B cell (primary cell): ENCODE data around the gene RTL1. TPM values are rescaled to one million over a fixed set of nuclear protein-coding genes. Genes with fewer than 3 reads are reported as not detected.

ENCODE experiments used
- ATAC-seq: fragments of 200-7000 bp; cut with Tn5 transposase; one replicate; pipeline ENCODE4 v1.10.0; 2021; ENCODE audit warnings: low read depth, mild to moderate bottlenecking, moderate number of reproducible peaks, moderate library complexity
- CTCF ChIA-PET: fragments of 350-600 bp; sonication (Branson Sonifier 250); formaldehyde crosslinking; loops from one replicate; lab custom pipeline; 2021; ENCODE audit warnings: antibody characterized with exemption, inconsistent platforms; lab: Charles Lee
- POLR2A ChIA-PET: fragments of 350-600 bp; sonication (Branson Sonifier 250); formaldehyde crosslinking; loops from one replicate; lab custom pipeline; 2021; ENCODE audit warnings: antibody characterized with exemption; lab: Charles Lee
- DNase-seq: peaks from one replicate; pipeline ENCODE4 v3.0.0; 2013
- H2AFZ ChIP-seq: 2 replicates; pipeline ENCODE4 v1.6.1; 2012; ENCODE audit warnings: mild to moderate bottlenecking, low read depth, low read length; ENCODE audit not compliant: insufficient read depth, poor library complexity, severe bottlenecking
- H3K27ac ChIP-seq, 2 donors: 1 replicate in 1 of 2; 2 replicates in 1 of 2; pipeline ENCODE4 v1.5.1; 2012 to 2013; ENCODE audit warnings: low read length in 2 of 2, mild to moderate bottlenecking in 2 of 2, moderate library complexity in 1 of 2
- H3K27me3 ChIP-seq, 4 experiments: fragments of 200-600 bp in 1 of 4; sonication (generic) in 1 of 4; replicated peaks in 1 of 4; 1 replicate in 2 of 4; 2 replicates in 2 of 4; pipeline versions ENCODE4 v1.6.1 to v1.7.0; 2013 to 2016; ENCODE audit warnings: low read length in 3 of 4, mild to moderate bottlenecking in 2 of 4, mixed read lengths in 1 of 4, moderate library complexity in 1 of 4; ENCODE audit not compliant: insufficient read depth in 4 of 4, control insufficient read depth in 3 of 4; ENCODE audit errors: control extremely low read depth in 1 of 4
- H3K36me3 ChIP-seq, 2 experiments: replicated peaks in 1 of 2; 1 replicate in 1 of 2; 2 replicates in 1 of 2; pipeline versions ENCODE4 v1.6.1 to v1.7.1; 2013; ENCODE audit warnings: low read length in 1 of 2; ENCODE audit not compliant: insufficient read depth in 2 of 2, control insufficient read depth in 1 of 2; ENCODE audit errors: control extremely low read depth in 1 of 2, extremely low read depth in 1 of 2
- H3K4me1 ChIP-seq, 2 donors: fragments of 200-600 bp in 1 of 2; sonication (generic) in 1 of 2; 1 replicate in 1 of 2; 2 replicates in 1 of 2; pipeline versions ENCODE4 v1.5.1 to v1.6.1; 2013 to 2017; ENCODE audit warnings: low read length in 2 of 2; ENCODE audit not compliant: control insufficient read depth in 2 of 2, insufficient read depth in 2 of 2
- H3K4me2 ChIP-seq: replicated peaks from 2 replicates; pipeline ENCODE3; 2012; ENCODE audit warnings: mild to moderate bottlenecking, low read depth, low read length; ENCODE audit not compliant: poor library complexity, severe bottlenecking
- H3K4me3 ChIP-seq, 5 experiments: fragments of 200-600 bp in 1 of 5; sonication (generic) in 1 of 5; 1 replicate in 3 of 5; 2 replicates in 2 of 5; pipeline versions ENCODE4 v1.5.1 to v1.7.0; 2011 to 2016; ENCODE audit warnings: low read length in 4 of 5, mild to moderate bottlenecking in 4 of 5, low read depth in 2 of 5, control low read depth in 1 of 5, moderate library complexity in 1 of 5; ENCODE audit not compliant: insufficient read depth in 1 of 5; ENCODE audit errors: control extremely low read depth in 1 of 5, extremely low read depth in 1 of 5
- H3K79me2 ChIP-seq: fragments of 200-600 bp; sonication (generic); one replicate; pipeline ENCODE4 v1.6.0; 2016; ENCODE audit warnings: low read length; ENCODE audit not compliant: control insufficient read depth, insufficient read depth
- H3K9ac ChIP-seq: fragments of 200-600 bp; sonication (generic); 2 replicates; pipeline ENCODE4 v1.6.1; 2017; ENCODE audit warnings: mild to moderate bottlenecking, low read length, moderate library complexity
- H3K9me3 ChIP-seq, 3 donors: one replicate each; pipeline versions ENCODE4 v1.6.1 to v1.7.1; 2013; ENCODE audit warnings: low read length in 2 of 3; ENCODE audit not compliant: control insufficient read depth in 2 of 3, insufficient read depth in 1 of 3; ENCODE audit errors: control extremely low read depth in 1 of 3
- H4K20me1 ChIP-seq: 2 replicates; pipeline ENCODE4 v1.6.0; 2012; ENCODE audit warnings: mild to moderate bottlenecking, low read length; ENCODE audit not compliant: insufficient read depth, control insufficient read depth, poor library complexity, severe bottlenecking
- H3K27ac Mint-ChIP-seq: one replicate; pipeline ENCODE4 v1.8.0; 2021; ENCODE audit warnings: mixed read lengths
- H3K27me3 Mint-ChIP-seq: one replicate; pipeline ENCODE4 v1.8.0; 2021; ENCODE audit warnings: mixed read lengths
- H3K4me1 Mint-ChIP-seq: one replicate; pipeline ENCODE4 v1.8.0; 2021; ENCODE audit warnings: mixed read lengths
- H3K4me3 Mint-ChIP-seq: one replicate; pipeline ENCODE4 v1.8.0; 2021; ENCODE audit warnings: mixed read lengths
- H3K9me3 Mint-ChIP-seq: one replicate; pipeline ENCODE4 v1.8.0; 2022; ENCODE audit warnings: mixed read lengths; ENCODE audit not compliant: insufficient read depth
- EZH2 ChIP-seq: IDR thresholded peaks from 2 replicates; pipeline ENCODE4 v1.6.1; 2012; ENCODE audit warnings: borderline replicate concordance, low read depth, mild to moderate bottlenecking, moderate library complexity, low read length; ENCODE audit not compliant: insufficient read depth, poor library complexity, severe bottlenecking
- WGBS: methylation state at CpG from one replicate; pipeline ENCODE4 v1.1.5; 2013; ENCODE audit warnings: missing lambda C conversion rate; ENCODE audit not compliant: insufficient coverage; 5-methylcytosine and 5-hydroxymethylcytosine counted together
- intact Hi-C: fragments of 100-400 bp; cut with micrococcal nuclease; formaldehyde crosslinking; loops from one replicate; pipeline ENCODE4 v1.10.0; 2022
- polyA plus RNA-seq: library from polyadenylated mRNA; depleted of rRNA; stranded (reverse); fragments of >200 nt; gene quantifications from 2 replicates; pipeline ENCODE4 v1.2.3, GENCODE V29; 2012
- total RNA-seq, 2 donors: library from RNA; stranded (reverse); fragments of 120-200 nt in 1 of 2; gene quantifications; 1 replicate in 1 of 2; 2 replicates in 1 of 2; pipeline versions ENCODE4 v1.2.3 to v1.2.4, GENCODE V29; 2013 to 2022
- TF ChIP-seq, protein P1 (sequence below): fragments of 200-600 bp; IDR thresholded peaks from one replicate; pipeline ENCODE4 v1.8.0; 2022; ENCODE audit warnings: antibody characterized with exemption, mild to moderate bottlenecking

RTL1 gene
- total and polyA plus RNA-seq, 2 donors (not counting 1 experiment from before 2014, with no cell fraction given), result not detected

DNA sequence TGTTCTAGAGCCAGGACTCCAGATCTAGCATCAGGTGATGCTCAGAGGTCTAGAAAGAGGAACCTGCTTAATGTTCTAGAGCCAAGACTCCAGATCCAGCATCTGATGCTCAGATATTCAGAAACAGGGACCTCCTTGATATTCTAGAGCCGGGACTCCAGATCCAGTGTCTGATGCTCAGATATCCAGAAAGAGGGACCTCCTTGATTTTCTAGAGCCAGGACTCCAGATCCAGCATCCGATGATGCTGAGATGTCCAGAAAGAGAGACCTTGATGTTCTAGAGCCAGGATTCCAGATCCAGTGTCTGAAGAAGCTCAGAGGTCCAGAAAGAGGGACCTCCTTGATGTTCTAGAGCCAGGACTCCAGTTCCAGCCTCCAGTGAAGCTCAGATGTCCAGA, 40.7 kb downstream of the RTL1 start:
- no peaks in the 10 kb centered on the region for H3K79me2 ChIP-seq
- ATAC-seq, result no peak
- no peaks in the 10 kb centered on the region for H3K9me3 Mint-ChIP-seq
- no peak overlapping the region for H3K9ac ChIP-seq
- H3K4me3 ChIP-seq, result no peak overlapping the region
- no peak overlapping the region for H2AFZ ChIP-seq
- H3K27me3 ChIP-seq, result no peaks in the 10 kb centered on the region
- no peaks in the 10 kb centered on the region for H3K36me3 ChIP-seq
- WGBS, result 89% methylated on average over 2 of the region's 2 CpGs
- no peak overlapping the region for H3K27ac Mint-ChIP-seq
- no peak overlapping the region for H3K4me3 Mint-ChIP-seq
- ChIA-PET CTCF (no interaction called here), POLR2A (no interaction called here)
- TF ChIP-seq EZH2, result no peak
- no peaks in the 10 kb centered on the region for H3K4me1 ChIP-seq
- no peak overlapping the region for H3K27ac ChIP-seq
- peaks cover 0 to 9% (median 0%) of the 10 kb centered on the region in 3 donors for H3K9me3 ChIP-seq
- no peak for DNase-seq
- no peaks in the 10 kb centered on the region for H3K4me1 Mint-ChIP-seq
- H3K27me3 Mint-ChIP-seq, result no peaks in the 10 kb centered on the region
- H4K20me1 ChIP-seq, result no peaks in the 10 kb centered on the region
- intact Hi-C loops, result no loop called here
- H3K4me2 ChIP-seq, result no peak overlapping the region

DNA sequence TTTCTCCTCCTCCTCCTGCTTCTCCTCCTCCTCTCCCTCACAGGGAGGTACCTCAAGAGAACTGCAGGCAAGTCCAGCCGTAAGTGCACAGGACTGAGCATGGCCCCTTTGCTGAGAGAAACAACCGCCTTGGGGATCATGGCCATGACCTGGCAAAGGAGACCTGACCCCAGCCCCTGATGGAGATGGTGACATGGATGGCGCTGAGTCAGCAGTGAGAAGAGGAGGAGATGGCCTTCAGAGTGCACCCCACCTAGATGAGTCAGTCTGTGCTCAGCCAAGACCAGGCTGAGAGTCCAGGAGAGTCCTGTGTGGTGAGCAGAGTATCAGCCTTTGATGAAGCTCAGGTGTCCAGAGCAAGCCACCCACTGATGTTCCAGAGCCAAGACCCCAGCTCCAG, 41.2 kb downstream of the RTL1 start:
- Histone ChIP-seq H4K20me1 (no peaks in the 10 kb centered on the region), H2AFZ (no peak overlapping the region), H3K36me3 (no peaks in the 10 kb centered on the region), H3K4me1 (no peaks in the 10 kb centered on the region), H3K27me3 (no peaks in the 10 kb centered on the region), H3K4me2 (no peak overlapping the region), H3K79me2 (no peaks in the 10 kb centered on the region), H3K4me3 (no peak overlapping the region), H3K9ac (no peak overlapping the region), H3K9me3 (peaks cover 0 to 9% (median 0%) of the 10 kb centered on the region in 3 donors), H3K27ac (no peak overlapping the region)
- Mint-ChIP-seq H3K27ac (no peak overlapping the region), H3K27me3 (no peaks in the 10 kb centered on the region), H3K9me3 (no peaks in the 10 kb centered on the region), H3K4me1 (no peaks in the 10 kb centered on the region), H3K4me3 (no peak overlapping the region)
- ATAC-seq (no peak), DNase-seq (no peak)
- TF ChIP-seq EZH2, result no peak
- TF ChIP-seq, protein P1, sequence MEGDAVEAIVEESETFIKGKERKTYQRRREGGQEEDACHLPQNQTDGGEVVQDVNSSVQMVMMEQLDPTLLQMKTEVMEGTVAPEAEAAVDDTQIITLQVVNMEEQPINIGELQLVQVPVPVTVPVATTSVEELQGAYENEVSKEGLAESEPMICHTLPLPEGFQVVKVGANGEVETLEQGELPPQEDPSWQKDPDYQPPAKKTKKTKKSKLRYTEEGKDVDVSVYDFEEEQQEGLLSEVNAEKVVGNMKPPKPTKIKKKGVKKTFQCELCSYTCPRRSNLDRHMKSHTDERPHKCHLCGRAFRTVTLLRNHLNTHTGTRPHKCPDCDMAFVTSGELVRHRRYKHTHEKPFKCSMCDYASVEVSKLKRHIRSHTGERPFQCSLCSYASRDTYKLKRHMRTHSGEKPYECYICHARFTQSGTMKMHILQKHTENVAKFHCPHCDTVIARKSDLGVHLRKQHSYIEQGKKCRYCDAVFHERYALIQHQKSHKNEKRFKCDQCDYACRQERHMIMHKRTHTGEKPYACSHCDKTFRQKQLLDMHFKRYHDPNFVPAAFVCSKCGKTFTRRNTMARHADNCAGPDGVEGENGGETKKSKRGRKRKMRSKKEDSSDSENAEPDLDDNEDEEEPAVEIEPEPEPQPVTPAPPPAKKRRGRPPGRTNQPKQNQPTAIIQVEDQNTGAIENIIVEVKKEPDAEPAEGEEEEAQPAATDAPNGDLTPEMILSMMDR, result no peak
- ChIA-PET CTCF (no interaction called here), POLR2A (no interaction called here)
- 96% methylated on average over 3 of the region's 3 CpGs for WGBS
- intact Hi-C loops, result no loop called here
